ENCODE data around the gene NPC2. TPM values are rescaled to one million over a fixed set of nuclear protein-coding genes. Genes with fewer than 3 reads are reported as not detected.

Gene NPC2
- polyA plus RNA-seq, 2 of the 4 experiments (the other 2 are of a cell fraction), result 97.7 to 457 TPM

- Histone ChIP-seq H3K27ac (no peak overlapping the region), H3K4me3 (no peak overlapping the region), H3K4me1 (no peaks in the 10 kb centered on the region), H3K4me2 (no peak overlapping the region), H3K9me3 (no peaks in the 10 kb centered on the region)
- FAIRE-seq (no peak), ATAC-seq (no peak), DNase-seq (ENCODE audit: low read depth in 1 of 2, low spot score in 1 of 2) (no peak)
- TF ChIP-seq ATOH8 (CRISPR knock-in tag; IDR thresholded peaks at IDR 0.05; ENCODE audit: low read depth) (no peak), ZNF302 (CRISPR knock-in tag; IDR thresholded peaks at IDR 0.05) (no peak), POLR2A (IDR thresholded peaks at IDR 0.05; ENCODE audit: low read length) (no peak), ESRRA (IDR thresholded peaks at IDR 0.05; ENCODE audit: borderline replicate concordance, low read length) (no peak)
- CTCF ChIA-PET, result interaction anchor here (1.1 to 2.2 kb wide), 3 partner anchors 14 to 139 kb away, joined by 3 to 9 read pairs (median 5); no protein-coding TSS in a partner anchor
- WGBS (ENCODE audit: missing lambda C conversion rate), result 17% methylated on average over 3 of the region's 3 CpGs
- POLR2A ChIA-PET, result interaction anchor here (0.5 kb wide), 1 partner anchor 26 kb away, joined by 3 read pairs; no protein-coding TSS in a partner anchor
Measured at GRCh38 chr14:74464785-74465184, 28.3 kb downstream of the NPC2 start.

- ChIA-PET CTCF (interaction anchor here (0.6 to 2.0 kb wide), 6 partner anchors 22 to 207 kb away, joined by 3 to 5 read pairs (median 3); no protein-coding TSS in a partner anchor), POLR2A (no interaction called here)
- FAIRE-seq (no peak), ATAC-seq (no peak), DNase-seq (ENCODE audit: low read depth in 1 of 2, low spot score in 1 of 2) (no peak)
- 34% methylated on average over 5 of the region's 5 CpGs for WGBS (ENCODE audit: missing lambda C conversion rate)
- TF ChIP-seq NR3C1 (IDR thresholded peaks at IDR 0.05) (no peak), MYC (IDR thresholded peaks at IDR 0.05; ENCODE audit: borderline replicate concordance, low read length) (no peak), SREBF2 (IDR thresholded peaks at IDR 0.05) (no peak), HOXB13 (CRISPR knock-in tag; IDR thresholded peaks at IDR 0.05; ENCODE audit: low read depth) (no peak), GATA3 (IDR thresholded peaks at IDR 0.05; ENCODE audit: borderline replicate concordance) (no peak), RCOR1 (IDR thresholded peaks at IDR 0.05; ENCODE audit: low read depth, low read length) (no peak), HDAC2 (IDR thresholded peaks at IDR 0.05) (no peak), TFCP2L1 (CRISPR knock-in tag; IDR thresholded peaks at IDR 0.05) (no peak), ZSCAN20 (CRISPR knock-in tag; IDR thresholded peaks at IDR 0.05) (no peak), RAD21 (conservative IDR thresholded peaks at IDR 0.05 in 1 of 2, IDR thresholded peaks at IDR 0.05 in 1 of 2) (no peak), POLR2AphosphoS2 (conservative IDR thresholded peaks at IDR 0.05; ENCODE audit: low read length) (no peak), EP300 (IDR thresholded peaks at IDR 0.05) (no peak), ESRRA (IDR thresholded peaks at IDR 0.05; ENCODE audit: borderline replicate concordance, low read length) (no peak), KDM5A (IDR thresholded peaks at IDR 0.05) (no peak), MAZ (IDR thresholded peaks at IDR 0.05; ENCODE audit: borderline replicate concordance, low read depth, low read length) (no peak), REST (IDR thresholded peaks at IDR 0.05) (no peak), CEBPB (IDR thresholded peaks at IDR 0.05) (no peak), ELK1 (IDR thresholded peaks at IDR 0.05; ENCODE audit: low read depth, low read length) (no peak), FOSB (CRISPR knock-in tag; IDR thresholded peaks at IDR 0.05) (no peak), POLR2A (IDR thresholded peaks at IDR 0.05; ENCODE audit: low read length) (no peak)
- Histone ChIP-seq H3K4me1 (no peaks in the 10 kb centered on the region), H3K9me3 (no peaks in the 10 kb centered on the region), H3K27ac (no peak overlapping the region), H3K4me3 (no peak overlapping the region), H3K4me2 (no peak overlapping the region)
Measured at GRCh38 chr14:74463697-74464096, 29.4 kb downstream of the NPC2 start.

All from A549 (cell line).